NCI-H2227 (cell line): ENCODE data around the gene ST3GAL4.

ENCODE experiments used
- DNase-seq: peaks from one replicate; lab custom pipeline; 2025; ENCODE audit not compliant: unreplicated experiment; lab: John Stamatoyannopoulos, UW

The ST3GAL4 gene

DNA sequence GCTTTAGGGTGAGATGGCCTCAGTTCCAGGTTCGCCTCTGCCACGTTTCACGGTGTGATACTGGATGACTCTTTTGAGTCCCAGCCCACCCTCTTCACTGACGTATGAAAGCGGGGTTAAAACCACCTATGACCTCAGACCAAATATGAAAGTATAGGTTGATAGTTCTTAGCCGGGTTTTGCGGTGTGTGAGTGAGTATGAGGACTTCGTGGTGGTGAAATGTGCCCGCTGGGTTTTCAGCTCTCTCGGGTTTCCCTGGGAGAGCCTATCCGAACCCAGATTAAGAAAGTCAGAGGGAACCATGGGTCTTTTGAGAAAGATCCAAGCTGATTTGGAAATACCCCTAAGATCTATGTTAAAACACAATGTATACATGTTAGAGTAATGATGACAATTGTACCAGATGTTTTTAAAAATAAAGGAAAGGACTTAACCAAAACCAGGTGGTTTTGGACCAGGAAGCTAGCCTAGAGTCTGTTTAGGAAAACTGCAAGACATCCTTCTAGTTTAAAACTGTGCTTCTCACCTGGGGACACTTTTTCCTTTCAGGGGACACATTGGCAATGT is 25.8 kb upstream of the ST3GAL4 start:
- DNase-seq: no peak

DNA sequence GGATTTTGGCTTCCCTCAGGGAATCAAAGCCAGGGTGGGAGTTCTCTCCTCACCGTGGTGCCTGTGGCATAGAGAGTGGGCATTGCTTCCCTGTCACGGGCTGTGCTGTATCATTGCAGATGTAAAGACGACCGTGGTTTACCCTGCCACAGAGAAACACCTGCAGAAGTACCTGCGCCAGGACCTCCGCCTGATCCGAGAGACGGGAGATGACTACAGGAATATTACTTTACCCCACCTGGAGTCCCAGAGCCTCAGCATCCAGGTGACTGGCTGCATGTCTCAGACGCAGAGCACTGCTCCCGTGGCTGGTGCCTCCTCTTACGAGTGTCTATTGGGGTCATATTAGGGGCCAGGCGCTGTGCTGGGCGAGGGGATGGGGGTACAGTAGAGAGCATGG is 24.2 kb upstream of the ST3GAL4 start:
- DNase-seq: no peak

DNA sequence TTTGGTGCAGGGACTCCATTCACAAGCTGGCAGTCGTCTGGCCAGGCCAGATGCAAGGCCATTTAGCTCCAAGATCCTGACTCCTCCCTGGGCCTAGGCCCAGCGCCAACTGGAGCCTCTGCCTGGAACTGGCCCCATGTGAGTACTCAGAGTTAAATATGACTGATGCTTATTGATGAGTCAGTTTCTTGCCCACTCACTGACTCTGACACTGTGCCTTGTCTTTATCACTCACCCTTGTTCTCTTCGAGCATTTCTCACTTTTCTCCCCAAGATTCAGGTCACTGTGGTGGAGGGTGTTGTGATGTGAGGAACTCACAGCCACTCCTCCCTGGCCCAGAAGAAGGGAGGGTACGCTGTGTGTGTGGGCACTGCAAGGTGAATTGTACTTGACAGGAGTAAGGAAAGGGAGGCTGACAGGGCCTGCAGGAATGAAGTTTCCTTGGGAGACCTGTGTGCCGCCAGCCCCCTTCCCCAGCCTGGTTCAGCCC is 23.2 kb upstream of the ST3GAL4 start:
- DNase-seq: no peak

DNA sequence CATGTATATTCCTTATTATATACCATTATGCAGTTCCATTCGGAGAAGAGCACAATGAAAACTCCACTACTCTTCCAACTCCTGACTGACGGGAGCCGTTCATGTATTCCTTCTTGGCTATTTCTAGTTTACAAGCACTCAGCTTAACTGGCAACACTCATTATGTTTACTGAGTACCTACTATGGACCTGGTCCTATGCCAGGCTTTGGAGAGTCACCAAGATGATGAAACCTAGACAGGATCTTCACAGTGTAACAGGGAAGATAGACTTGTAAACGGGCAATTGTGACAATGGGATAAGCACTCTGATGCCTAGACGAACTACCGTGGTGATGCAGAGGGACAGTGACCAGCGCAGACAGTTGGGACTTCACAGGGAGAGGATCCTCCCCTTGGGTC is 22.3 kb upstream of the ST3GAL4 start:
- no peak for DNase-seq

DNA sequence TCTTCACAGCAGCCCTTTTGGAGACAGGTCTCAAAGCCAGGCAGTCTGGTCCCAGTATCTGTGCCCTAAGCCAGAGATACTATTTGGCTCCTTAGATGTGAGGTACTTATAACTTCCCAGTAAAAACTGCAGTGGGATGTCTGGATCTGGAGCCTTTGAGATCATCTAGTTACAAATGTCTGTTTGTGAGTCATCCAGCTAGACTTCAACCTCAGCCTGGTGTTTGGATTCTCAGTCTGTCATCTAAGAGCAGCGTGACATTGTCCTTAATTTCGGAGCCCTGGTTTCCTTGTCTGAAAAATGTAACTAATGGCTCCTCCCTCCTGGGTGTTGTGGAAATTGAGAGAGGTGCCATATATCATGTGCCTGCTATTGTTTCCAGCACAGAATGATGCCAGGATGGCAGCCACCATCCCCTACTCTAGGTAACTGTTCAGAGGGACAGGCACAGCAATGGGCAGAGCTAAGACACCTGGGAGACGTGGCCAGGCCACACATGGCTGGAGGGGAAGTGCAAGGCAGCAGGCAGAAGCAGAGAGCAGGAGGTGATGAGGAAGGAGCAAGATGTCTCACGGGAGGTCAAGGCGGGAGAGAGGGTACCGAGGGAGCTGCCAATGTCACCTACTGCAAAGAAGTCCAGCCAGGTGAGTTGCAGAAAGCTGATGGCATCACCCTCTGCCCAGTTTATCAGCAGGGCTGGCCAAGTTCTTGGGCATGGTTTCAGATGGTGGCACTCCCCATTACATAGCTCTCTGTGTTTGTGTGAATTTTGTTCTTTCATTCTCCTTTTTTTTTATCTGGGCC is 20.6 kb upstream of the ST3GAL4 start:
- no peak for DNase-seq

DNA sequence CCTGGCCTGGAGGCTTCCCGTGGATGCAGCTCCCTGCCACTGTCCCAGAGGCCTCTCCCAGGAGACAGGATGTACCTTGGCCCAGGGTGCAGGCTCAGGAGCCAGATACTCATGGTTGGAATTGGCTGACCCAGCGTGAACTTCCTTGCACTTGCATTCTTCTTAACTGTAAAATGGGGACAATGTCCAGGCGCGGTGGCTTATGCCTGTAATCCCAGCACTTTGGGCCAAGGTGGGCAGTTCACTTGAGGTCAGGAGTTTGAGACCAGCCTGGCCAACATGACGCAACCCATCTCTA is 20.1 kb upstream of the ST3GAL4 start:
- DNase-seq: no peak

DNA sequence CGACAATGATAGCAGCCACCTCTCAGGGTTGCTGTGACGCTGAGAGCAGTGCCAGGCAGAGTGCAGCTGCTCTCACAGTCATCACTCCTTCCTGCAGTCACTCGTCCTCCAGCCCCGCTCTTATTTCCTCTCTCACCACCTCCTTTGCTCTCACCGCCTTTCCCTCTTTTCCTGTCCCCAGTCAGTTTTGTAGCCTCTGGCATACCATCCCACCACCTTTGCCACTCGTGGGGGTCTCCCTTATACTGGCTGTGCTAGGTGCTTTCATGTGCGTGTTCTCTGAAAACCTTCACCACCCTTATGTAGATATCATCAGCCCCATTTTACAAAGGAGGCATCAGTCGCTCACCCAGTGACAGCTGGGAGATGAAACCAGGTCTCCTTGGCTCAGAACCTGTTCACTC is 19.3 kb upstream of the ST3GAL4 start:
- DNase-seq: no peak

DNA sequence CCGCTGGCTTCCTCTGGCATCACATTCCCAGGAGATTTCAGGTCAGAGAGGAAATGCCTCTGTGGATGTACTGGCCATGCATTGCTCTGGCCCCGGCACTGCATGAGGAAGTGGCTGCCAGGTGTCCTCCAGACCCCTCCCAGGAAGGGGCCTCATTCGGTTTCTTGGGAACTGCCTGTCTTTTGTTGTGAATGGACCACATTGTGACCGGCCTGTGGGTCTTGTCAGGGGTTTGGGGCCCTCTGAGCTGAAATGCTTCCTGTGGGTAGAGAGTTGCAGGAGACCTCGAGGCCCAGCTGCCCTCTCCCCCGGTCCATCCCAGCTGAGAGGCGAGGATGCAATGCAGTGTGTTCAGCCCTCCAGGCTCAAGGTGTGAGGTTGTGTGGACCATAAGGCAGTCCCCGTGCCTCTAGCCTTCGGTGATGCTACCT is 18.8 kb upstream of the ST3GAL4 start:
- DNase-seq: no peak

DNA sequence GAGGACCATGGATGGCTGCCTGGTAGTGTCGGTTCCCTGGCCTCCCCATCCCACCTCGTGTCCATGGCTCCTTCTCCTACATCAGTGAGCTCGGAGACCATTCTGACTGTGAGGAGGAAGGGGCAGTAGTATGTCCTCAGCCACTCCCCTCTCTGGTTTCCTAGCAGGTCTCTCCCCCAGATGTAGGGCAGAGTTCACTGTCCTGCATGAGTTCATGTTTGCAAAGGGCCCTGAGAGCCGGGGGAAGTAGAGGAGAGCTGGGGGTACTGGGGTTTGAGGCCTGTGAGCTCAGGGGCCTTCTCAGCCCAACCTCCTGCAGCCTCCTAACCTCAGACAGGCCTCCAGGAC is 18.4 kb upstream of the ST3GAL4 start:
- no peak for DNase-seq

DNA sequence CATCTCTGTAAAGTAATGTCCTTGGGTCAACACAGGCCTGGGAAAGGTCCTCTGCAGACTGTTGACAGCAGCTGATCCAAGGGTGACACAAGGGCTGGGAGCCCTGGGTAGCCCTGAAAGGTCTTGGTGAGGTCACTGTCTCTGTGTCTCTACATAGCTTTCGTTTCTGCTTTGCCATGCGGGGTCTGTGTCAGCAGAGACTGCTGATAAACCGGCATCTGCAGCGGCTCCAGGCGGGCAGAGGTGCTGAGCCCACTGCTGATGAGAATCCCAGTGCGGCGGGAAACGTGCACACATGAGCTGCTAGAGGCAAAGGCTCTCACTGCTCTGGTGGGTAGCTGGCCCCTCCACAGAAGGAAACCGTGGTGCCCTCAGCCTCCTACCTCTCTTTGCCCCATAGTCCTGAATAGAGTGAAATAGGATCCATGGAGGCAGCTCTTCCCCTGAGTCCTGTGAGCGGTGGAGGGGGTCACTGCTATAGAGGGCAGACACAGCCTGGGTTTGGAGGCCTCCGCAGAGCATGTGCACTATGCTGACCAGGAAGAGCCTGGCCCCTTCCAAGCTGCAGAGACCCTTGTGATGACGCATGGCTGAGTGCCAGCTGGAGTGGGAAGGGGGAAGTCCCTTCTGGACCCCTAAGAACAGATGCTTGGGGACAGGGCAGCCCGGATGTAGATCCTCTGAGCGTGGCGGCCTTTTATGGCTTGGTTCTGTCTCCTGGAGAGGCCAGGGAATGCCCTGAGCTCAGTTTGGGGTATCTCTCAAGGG is 17.8 kb upstream of the ST3GAL4 start:
- no peak for DNase-seq

DNA sequence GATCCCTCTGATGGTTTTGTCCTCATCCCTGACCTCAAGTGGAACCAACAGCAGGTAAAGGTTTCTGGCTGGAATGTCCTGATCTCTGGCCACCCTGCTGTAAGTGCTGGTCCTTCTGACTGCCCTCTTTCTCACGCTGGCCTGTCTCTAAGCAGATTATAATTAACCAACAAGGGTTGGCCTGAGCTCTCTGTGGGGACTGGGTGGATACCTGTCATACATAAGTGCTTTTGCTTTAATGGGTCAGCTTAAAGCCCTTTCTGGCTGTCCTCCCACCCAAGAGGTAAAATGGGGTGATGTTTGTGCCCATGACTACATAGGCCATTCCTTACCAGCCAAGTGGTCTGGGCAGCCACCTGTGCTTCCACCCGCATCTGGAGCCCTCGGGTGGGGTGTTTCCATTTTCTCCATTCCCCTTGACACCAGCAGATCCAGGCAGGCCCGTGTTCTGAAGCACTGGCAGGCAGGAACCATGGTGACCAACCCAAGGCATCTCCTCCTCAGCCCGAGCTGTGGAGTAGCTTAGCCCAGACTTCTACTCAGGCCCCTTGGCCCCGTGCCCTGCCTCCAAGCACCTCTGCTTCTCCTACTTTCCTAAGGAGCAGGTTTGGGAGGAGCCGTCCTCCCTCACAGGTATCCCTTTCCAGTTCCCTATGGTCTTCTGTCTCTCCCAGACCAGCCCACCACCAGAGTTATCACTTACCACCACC is 17.0 kb upstream of the ST3GAL4 start:
- no peak for DNase-seq

DNA sequence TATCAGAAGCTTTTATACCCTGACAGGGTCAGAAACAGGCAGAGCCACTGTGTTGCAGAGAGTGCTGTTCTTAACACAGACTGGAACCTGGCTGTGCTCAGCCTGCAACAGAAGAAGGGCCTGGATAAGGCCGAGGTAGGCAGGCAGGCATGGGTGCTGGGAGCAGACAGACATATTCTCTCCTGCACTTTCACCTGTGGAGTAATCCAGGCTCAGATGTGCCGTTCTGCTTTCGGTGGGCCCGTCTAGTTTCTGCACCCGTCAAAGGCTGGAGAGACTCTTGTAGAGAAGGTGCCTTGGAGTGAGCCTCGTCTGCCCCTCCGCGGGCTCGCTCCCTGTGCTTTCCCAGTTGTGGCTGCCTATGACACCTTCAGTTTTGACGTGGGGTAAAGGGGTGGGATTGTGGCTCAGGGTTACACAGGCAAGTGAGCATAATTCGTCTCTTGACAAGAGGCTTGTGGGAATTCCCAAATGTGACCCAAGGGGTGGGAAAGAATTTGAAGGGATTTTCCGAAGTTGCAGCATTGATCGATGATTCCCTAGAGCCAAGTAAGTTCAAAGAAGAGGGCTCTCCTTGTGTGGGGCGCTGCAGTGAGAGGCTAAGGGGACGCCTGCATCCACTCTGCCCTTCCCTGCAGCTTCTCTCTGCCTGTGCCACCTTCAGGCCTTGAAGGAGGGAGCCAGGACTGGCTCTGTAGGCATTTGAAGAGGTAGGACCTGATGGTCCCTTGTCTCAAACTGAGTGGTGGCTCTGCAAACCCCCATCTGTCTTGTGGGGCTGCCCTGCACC is 16.2 kb upstream of the ST3GAL4 start:
- no peak for DNase-seq

DNA sequence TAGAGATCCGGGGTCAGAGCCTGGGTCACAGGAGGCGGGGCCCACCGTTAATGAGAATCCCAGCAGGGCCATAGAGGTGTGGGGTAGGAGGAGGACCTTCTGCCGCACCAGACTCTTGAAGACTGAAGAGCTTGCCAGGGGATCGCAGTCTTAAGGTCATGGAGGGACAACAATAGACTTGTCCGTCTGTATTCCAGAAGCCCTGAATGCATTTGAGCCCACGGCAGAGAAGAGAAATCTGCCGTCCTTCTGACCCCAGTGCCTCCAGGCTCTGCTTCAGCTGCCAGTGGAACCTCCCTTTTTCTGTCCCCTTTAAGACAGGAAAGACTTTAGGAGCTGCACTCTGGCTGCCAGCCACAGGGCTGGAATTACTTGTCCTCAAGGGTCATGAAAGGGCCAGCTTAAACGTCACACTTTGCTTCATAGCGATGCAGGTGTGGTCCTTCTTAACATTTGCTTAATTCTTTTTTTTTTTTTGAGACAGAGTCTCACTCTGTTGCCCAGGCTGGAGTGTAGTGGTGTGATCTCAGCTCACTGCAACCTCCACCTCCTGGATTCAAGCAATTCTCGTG is 15.5 kb upstream of the ST3GAL4 start:
- DNase-seq: no peak

DNA sequence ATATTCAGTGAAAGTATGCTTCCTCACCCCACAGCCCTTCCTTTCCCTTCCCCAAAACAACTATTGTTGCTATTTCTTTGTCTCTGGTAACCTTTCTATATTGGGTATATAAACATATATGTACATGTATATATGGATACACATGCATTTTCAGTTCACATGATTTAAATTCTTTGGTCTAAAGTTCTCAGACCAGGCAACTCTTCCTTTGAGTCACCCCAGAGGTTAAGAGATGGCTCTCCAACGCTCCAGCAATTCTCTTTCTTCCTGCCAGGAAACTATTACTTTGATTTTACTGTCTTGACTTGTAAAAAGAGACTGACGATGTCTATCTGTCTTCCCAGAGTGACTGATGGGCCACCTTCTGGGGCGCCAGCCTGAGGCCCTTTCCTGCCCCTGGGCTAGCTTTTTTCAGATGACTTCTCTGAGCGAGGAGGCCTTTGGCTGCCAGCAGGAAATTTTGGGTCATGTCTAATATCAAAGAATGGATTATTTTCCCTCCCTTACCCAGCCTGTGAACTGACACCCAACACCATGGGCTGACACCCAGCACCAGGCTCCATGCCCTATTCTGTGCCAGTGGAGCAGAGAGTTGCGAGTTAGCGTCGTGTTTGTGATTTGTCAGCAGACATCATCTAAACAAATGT is 14.4 kb upstream of the ST3GAL4 start:
- no peak for DNase-seq

DNA sequence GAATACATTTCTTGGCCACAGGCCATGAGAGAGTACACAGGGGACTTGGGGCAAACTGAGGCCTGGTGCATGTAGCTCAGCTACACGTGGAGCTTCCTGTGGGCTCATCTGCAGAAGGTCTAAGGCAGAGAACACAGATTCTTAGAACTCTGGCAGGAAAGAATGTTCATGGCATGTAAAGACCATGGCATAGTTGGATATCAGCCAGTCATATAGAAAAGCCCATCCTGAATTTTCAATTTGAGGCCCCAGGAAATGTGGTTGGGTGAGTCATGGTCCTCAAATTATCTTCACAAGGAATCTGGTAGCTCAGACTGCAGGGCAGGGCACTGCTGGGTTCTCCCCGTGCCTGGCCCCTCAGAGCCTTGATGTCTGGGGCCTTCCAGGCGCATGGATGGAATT is 13.7 kb upstream of the ST3GAL4 start:
- no peak for DNase-seq

DNA sequence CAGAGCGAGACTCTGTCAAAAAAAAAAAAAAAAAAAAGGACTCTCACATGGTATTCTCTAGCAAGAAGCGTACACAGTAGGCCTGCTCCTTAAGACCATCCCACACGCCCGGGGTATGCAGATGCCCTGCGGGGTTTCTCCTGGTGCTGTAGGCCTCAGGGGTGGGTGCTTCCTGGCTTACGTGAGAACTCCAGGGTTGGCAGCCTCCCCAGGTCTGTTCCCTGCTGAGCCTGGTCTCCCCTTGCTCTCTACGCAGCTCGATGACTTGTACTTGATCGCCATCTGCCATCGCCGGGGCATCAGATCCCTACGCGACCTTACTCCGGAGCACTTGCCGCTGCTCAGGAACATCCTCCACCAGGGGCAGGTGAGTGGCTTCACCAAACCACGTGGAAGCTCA is 12.4 kb upstream of the ST3GAL4 start:
- DNase-seq: no peak

DNA sequence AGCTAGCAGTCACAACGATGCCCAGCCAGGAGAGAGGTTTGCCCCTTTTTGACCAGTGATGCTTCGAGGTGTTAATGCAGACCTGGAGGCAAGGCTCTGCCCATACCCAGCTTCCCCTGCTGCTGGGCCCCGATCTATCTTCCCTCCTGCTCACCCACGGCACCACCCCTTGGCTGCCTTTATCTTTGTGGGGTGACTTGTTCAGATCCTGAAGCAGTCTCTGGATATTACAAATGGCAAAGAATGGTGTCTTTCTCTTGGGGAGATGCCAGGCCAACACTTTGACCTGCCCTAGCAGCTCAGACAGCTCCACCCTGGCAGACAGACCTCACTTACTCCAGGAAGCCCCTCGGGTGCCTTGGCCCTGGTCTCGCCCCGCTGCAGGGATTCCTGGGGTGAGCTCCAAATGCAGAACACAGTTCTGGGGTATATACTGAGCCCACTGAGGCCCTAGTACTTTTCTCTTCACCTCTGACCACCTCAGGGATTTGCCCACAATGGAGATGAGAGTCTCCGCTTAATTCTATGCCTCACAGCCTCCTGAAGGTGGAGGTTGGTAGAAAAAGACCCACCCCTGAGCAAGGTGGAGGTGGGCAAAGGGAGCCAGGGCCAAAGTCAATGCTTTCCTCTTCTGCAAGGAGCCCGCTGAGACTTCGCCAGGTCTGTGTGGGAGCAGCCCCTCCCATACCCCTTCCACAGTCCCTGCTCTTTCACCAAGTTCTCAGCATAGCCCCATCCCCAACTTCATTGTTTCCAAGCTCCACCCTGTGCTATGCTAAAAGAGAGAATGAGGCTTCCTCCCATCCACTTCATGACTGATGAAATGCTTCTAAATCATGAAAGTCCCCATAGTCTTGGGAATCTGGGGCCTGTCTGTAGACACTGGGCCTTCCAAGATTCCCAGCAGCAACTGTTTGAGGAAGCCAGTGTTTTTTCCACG is 11.1 kb upstream of the ST3GAL4 start:
- DNase-seq: no peak

DNA sequence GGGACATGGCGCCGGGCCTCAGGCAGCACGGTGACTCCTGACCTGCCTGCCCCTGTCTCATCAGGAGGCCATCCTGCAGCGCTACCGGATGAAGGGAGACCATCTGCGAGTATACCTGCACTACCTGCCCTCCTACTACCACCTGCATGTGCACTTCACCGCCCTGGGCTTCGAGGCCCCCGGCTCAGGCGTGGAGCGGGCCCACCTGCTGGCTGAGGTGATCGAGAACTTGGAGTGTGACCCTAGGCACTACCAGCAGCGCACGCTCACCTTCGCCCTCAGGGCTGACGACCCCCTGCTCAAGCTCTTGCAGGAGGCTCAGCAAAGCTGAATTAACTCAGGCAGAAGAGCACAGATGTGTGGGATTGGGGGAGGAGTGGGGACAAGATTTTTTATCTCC is 10.2 kb upstream of the ST3GAL4 start:
- no peak for DNase-seq
